22Rv1 (cell line): ENCODE data around the gene MBTD1.

Experiments used
- H3K27ac ChIP-seq: fragments of 450-650 bp; 2 replicates; pipeline ENCODE4 v1.5.1; 2017
- ZFX ChIP-seq: fragments of 450-650 bp; IDR thresholded peaks from 2 replicates; pipeline ENCODE4 v1.6.1; 2017; ENCODE audit warnings: antibody characterized with exemption, borderline replicate concordance
- TF ChIP-seq, protein P1 (sequence below): fragments of 450-650 bp; IDR thresholded peaks from 2 replicates; pipeline ENCODE4 v1.5.1; 2017; ENCODE audit warnings: mild to moderate bottlenecking

The MBTD1 gene

DNA sequence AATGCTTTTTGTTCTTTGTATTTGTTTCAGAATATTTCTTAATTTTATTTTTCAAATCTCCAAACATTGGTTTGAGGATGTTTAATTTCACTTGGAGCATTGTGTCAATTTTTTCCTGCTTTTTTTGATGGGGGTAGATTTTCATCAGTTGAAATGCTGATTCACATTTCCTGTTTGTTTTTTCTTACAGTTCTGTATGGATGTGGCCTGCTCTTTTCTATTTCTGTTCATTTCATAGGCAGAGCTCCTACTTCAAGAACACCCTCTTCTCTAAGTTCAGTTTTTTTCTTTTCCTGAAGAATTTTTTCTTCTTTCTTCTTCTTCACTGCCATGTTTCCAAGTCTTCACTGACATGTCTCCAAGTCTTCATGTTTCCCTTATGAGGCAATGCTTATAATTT lies 8.8 kb downstream of the MBTD1 start:
- H3K27ac ChIP-seq = no peak overlapping the region
- no peak for TF ChIP-seq ZFX
- TF ChIP-seq, protein P1, sequence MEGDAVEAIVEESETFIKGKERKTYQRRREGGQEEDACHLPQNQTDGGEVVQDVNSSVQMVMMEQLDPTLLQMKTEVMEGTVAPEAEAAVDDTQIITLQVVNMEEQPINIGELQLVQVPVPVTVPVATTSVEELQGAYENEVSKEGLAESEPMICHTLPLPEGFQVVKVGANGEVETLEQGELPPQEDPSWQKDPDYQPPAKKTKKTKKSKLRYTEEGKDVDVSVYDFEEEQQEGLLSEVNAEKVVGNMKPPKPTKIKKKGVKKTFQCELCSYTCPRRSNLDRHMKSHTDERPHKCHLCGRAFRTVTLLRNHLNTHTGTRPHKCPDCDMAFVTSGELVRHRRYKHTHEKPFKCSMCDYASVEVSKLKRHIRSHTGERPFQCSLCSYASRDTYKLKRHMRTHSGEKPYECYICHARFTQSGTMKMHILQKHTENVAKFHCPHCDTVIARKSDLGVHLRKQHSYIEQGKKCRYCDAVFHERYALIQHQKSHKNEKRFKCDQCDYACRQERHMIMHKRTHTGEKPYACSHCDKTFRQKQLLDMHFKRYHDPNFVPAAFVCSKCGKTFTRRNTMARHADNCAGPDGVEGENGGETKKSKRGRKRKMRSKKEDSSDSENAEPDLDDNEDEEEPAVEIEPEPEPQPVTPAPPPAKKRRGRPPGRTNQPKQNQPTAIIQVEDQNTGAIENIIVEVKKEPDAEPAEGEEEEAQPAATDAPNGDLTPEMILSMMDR = no peak

DNA sequence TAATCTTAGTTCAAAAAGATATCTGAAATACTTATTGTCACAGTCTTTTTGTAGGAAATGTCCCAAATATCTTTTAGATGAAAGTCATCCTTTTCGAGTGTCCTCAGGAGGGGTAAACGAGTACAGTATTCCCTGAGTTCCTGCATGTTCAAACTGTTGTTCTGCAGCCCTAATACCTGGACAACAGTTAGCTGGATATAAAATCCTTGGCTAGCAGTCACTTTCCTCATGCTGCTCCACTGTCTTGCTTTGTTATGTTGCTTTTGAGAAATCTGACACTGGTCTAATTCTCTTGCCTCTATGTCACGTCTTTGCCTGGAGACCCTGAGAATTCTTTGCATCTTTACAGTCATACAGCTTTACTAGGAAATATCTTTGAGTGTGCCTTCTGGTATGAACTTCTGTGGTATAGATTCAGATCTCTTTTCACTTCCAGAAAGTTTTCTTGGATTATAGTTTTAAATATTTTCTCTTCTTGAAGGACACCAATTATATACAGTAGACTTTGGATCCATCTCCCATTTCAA lies 9.5 kb downstream of the MBTD1 start:
- TF ChIP-seq, protein P1 = no peak
- no peak for TF ChIP-seq ZFX
- H3K27ac ChIP-seq = no peak overlapping the region

DNA sequence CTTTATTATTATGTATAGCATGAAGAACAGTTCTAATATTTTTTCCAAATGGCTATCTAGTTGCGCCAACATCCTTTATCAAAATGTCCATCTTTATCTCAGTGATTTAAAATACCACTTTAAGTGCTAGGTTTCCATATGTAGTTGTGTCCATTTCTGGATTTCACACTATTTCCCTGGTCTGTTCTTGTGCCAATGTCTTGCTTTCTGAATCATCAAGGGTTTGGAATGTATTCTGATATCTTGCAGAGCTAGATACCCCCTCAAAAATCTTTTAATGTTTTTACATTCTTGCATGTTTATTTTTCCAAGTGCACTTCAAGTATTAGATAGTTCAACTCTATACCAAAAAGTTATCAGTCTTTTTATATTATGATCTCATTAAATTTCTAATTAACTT lies 14.3 kb downstream of the MBTD1 start:
- no peak overlapping the region for H3K27ac ChIP-seq
- TF ChIP-seq, protein P1 = no peak
- no peak for TF ChIP-seq ZFX

DNA sequence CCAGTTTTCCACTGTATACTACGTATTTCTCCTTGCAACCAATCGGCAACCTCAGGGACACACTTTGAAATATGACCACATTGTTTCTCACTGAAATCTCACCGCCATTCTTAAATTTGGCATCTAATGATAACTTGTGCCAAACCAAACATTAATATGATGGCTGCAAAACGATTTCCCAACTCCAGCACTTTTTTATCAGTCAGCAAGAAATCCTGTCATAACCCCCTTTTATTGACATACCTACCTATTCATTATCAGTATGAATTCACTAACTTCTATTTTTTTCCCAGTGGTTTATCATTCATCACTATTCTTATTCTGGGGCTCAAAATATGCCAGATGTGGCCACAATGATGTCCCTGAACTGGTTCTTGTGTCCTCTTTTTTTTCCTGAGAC lies 15.8 kb downstream of the MBTD1 start:
- no peak overlapping the region for H3K27ac ChIP-seq

DNA sequence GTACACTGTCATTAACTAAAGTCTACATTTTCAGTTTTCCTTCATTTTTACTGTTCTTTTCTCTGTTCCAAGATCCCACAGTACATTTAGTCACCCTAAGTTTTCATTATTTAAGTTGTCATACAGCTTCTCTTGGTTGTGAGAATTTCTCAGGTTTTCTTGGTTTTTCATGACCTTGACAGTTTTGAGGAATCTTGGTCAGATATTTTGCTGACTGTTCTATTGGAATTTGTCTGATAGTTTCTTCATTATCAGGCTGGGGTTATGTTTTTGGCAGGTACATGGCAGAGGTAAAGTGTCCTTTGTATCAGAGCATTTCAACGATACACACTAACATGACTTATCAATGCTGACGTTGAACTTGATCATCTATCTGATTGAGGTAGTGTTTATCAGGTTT lies 19.6 kb downstream of the MBTD1 start:
- H3K27ac ChIP-seq = no peak overlapping the region

More for the DNA sequence above, 15.8 kb downstream of the MBTD1 start:
- TF ChIP-seq, protein P1 = no peak
- TF ChIP-seq ZFX = no peak

DNA sequence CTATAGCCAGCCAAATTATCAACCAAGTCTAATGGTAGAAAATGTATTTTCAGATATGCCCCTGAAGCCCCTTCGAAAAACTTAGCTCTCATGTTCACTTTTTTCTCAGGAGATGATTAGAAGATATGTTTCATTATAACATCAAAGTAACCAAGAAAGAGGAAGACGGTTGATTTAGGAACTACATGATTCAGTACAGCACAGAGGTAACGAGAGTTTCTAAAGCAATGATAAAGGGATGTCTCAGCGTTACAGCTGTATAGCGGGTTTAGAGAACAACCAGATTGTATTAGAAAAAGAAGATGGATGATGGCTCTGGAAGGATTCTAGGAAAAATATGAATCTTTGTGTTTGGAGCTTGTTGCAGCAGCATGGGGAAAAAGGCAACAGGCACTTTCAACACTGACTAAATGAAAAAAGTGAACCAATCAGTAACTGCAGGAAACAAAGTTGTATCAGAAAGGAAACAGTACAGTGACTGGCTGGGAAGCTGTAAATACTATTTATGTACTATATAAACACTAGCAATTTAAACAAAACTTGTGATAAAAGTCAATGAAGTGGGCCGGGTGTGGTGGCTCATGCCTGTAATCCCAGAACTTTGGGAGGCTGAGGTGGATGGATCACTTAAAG lies 21.5 kb downstream of the MBTD1 start:
- TF ChIP-seq, protein P1 = no peak
- TF ChIP-seq ZFX = no peak
- no peak overlapping the region for H3K27ac ChIP-seq

More for the DNA sequence above, 19.6 kb downstream of the MBTD1 start:
- no peak for TF ChIP-seq ZFX
- TF ChIP-seq, protein P1 = no peak

DNA sequence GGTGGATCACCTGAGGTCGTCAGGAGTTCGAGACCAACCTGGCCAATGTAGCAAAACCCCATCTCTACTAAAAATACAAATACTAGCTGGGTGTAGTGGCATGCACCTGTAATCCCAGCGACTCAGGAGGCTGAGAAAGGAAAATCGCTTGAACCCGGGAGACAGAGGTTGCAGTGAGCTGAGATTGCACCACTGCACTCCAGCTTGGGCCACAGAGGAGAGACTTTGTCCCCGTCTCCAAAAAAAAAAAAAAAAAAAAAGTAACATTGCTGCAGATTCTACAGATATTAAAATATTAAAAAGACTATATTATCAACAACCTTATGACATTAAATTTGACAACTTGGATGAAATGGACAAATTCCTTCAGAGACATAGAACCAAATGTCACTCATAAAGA lies 25.7 kb downstream of the MBTD1 start:
- TF ChIP-seq, protein P1 = no peak
- no peak for TF ChIP-seq ZFX
- H3K27ac ChIP-seq = no peak overlapping the region
